Astrocyte (in vitro differentiated cells and primary cell): ENCODE results near the gene NUP214. TPM values are rescaled to one million over a fixed set of nuclear protein-coding genes. Genes with fewer than 3 reads are reported as not detected.

Source experiments
- DNase-seq: peaks from one replicate; pipeline ENCODE4 v3.0.0-alpha.2; 2010; ENCODE audit warnings: low read depth
- FAIRE-seq: peaks from 2 replicates; lab custom pipeline; 2011; peaks lifted over from hg19 to GRCh38; lab: Jason Lieb, UNC
- H2AFZ ChIP-seq: 2 replicates; pipeline ENCODE4 v1.6.0; 2012; ENCODE audit warnings: low read depth, low read length, inconsistent platforms
- H3K27ac ChIP-seq: 2 replicates; pipeline ENCODE4 v1.5.1; 2011; ENCODE audit warnings: low read depth, low read length, inconsistent platforms
- H3K27me3 ChIP-seq: 2 replicates; pipeline ENCODE4 v1.6.0; 2011; ENCODE audit warnings: low read length, inconsistent platforms; ENCODE audit not compliant: insufficient read depth
- H3K36me3 ChIP-seq: 2 replicates; pipeline ENCODE4 v1.5.1; 2011; ENCODE audit warnings: low read length, inconsistent platforms; ENCODE audit not compliant: insufficient read depth
- H3K4me1 ChIP-seq: 2 replicates; pipeline ENCODE4 v1.5.1; 2011; ENCODE audit warnings: low read length, inconsistent platforms; ENCODE audit not compliant: insufficient read depth
- H3K4me2 ChIP-seq: 2 replicates; pipeline ENCODE4 v1.6.0; 2012; ENCODE audit warnings: low read length, inconsistent platforms
- H3K4me3 ChIP-seq: 2 replicates; pipeline ENCODE4 v1.5.1; 2011; ENCODE audit warnings: low read depth, mild to moderate bottlenecking, low read length, inconsistent platforms; ENCODE audit not compliant: insufficient read depth
- H3K79me2 ChIP-seq: 2 replicates; pipeline ENCODE4 v1.6.0; 2012; ENCODE audit warnings: mild to moderate bottlenecking, low read length, inconsistent platforms; ENCODE audit not compliant: insufficient read depth
- H3K9ac ChIP-seq: 2 replicates; pipeline ENCODE4 v1.6.0; 2012; ENCODE audit warnings: mild to moderate bottlenecking, low read length, inconsistent platforms
- H3K9me3 ChIP-seq: 2 replicates; pipeline ENCODE4 v1.5.1; 2012; ENCODE audit warnings: low read depth, mild to moderate bottlenecking, low read length, inconsistent platforms; ENCODE audit not compliant: insufficient read depth
- H4K20me1 ChIP-seq: 2 replicates; pipeline ENCODE4 v1.6.0; 2012; ENCODE audit warnings: low read length, inconsistent platforms; ENCODE audit not compliant: insufficient read depth
- H3K27ac Mint-ChIP-seq: one replicate; pipeline ENCODE4 v1.8.0; 2021; ENCODE audit warnings: mild to moderate bottlenecking, mixed read lengths; ENCODE audit not compliant: unreplicated experiment
- H3K27me3 Mint-ChIP-seq: one replicate; pipeline ENCODE4 v1.8.0; 2021; ENCODE audit warnings: low read depth, mixed read lengths; ENCODE audit not compliant: unreplicated experiment
- H3K36me3 Mint-ChIP-seq: one replicate; pipeline ENCODE4 v1.8.0; 2021; ENCODE audit warnings: low read depth, mixed read lengths; ENCODE audit not compliant: unreplicated experiment
- H3K4me1 Mint-ChIP-seq: one replicate; pipeline ENCODE4 v1.8.0; 2021; ENCODE audit warnings: low read depth, mixed read lengths; ENCODE audit not compliant: unreplicated experiment
- H3K4me3 Mint-ChIP-seq: one replicate; pipeline ENCODE4 v1.8.0; 2021; ENCODE audit warnings: mild to moderate bottlenecking, moderate library complexity, mixed read lengths; ENCODE audit not compliant: unreplicated experiment
- H3K9me3 Mint-ChIP-seq: one replicate; pipeline ENCODE4 v1.8.0; 2021; ENCODE audit warnings: mild to moderate bottlenecking, mixed read lengths; ENCODE audit not compliant: unreplicated experiment
- EZH2 ChIP-seq: IDR thresholded peaks from 2 replicates; pipeline ENCODE4 v1.6.1; 2012; ENCODE audit warnings: mild to moderate bottlenecking, low read length, inconsistent platforms; ENCODE audit not compliant: insufficient read depth
- total RNA-seq: library from RNA; stranded (reverse); gene quantifications from 2 replicates; pipeline ENCODE4 v1.2.1, GENCODE V29; 2021
- TF ChIP-seq, protein P1 (sequence below): IDR thresholded peaks from 2 replicates; pipeline ENCODE4 v1.5.1; 2011; ENCODE audit warnings: low read depth, mild to moderate bottlenecking, inconsistent platforms, low read length, moderate library complexity; ENCODE audit not compliant: insufficient read depth

NUP214 gene
- total RNA-seq, 1 donor from 2014 or later, result 30.5 TPM

DNA sequence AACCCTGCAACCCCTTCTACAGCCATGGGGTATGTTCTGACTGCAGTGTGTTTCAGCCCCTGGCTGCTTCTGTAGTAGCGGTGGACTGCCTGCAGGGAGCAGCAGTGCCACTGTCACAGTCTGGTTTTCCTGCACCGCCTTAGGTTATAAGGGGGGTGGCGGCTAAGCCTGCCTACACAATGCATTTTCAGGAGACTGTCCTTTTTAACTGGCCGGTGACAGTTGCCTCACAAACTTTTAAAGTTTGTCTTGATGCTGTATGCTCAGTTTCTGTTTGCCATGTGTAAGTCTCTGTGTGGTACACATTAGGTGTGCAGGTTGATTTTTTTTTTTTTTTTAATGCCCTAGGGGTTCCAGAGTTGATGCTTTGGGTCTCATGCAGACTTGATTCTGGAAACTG lies 53.0 kb downstream of the NUP214 start:
- DNase-seq, result peak; percentile 31
- no peaks in the 10 kb centered on the region for H3K79me2 ChIP-seq
- Mint-ChIP-seq H3K27ac (peak overlapping the region; percentile 98), H3K4me1 (peaks cover 29% of the 10 kb centered on the region), H3K9me3 (no peaks in the 10 kb centered on the region), H3K4me3 (no peak overlapping the region), H3K36me3 (peaks cover 10% of the 10 kb centered on the region), H3K27me3 (no peaks in the 10 kb centered on the region)
- H3K36me3 ChIP-seq, result peaks cover 25% of the 10 kb centered on the region
- H3K4me2 ChIP-seq, result no peak overlapping the region
- H2AFZ ChIP-seq, result no peak overlapping the region
- H3K27me3 ChIP-seq, result no peaks in the 10 kb centered on the region
- no peak for FAIRE-seq
- no peak overlapping the region for H3K9ac ChIP-seq
- TF ChIP-seq EZH2, result no peak
- TF ChIP-seq, protein P1, sequence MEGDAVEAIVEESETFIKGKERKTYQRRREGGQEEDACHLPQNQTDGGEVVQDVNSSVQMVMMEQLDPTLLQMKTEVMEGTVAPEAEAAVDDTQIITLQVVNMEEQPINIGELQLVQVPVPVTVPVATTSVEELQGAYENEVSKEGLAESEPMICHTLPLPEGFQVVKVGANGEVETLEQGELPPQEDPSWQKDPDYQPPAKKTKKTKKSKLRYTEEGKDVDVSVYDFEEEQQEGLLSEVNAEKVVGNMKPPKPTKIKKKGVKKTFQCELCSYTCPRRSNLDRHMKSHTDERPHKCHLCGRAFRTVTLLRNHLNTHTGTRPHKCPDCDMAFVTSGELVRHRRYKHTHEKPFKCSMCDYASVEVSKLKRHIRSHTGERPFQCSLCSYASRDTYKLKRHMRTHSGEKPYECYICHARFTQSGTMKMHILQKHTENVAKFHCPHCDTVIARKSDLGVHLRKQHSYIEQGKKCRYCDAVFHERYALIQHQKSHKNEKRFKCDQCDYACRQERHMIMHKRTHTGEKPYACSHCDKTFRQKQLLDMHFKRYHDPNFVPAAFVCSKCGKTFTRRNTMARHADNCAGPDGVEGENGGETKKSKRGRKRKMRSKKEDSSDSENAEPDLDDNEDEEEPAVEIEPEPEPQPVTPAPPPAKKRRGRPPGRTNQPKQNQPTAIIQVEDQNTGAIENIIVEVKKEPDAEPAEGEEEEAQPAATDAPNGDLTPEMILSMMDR, result peak; percentile 96
- no peaks in the 10 kb centered on the region for H3K9me3 ChIP-seq
- no peak overlapping the region for H3K4me3 ChIP-seq
- H3K4me1 ChIP-seq, result peaks cover 22% of the 10 kb centered on the region
- H3K27ac ChIP-seq, result no peak overlapping the region
- H4K20me1 ChIP-seq, result peaks cover 23% of the 10 kb centered on the region

DNA sequence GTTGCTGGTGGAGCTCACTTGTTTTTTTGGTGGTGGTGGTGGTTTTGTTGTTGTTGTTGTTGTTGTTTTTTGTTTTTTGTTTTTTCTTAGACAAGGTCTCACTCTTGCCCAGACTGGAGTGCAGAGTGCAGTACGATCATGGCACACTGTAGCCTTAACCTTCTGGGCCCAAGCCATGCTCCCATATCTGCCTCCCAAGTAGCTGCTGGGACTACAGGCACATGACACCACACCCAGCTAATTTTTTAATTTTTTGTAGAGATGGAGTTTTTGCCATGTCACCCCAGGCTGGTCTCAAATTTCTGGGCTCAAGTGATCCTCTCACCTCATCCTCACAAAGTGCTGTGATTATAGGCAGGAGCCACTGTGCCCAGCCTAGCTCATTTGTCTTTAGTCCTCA lies 53.5 kb downstream of the NUP214 start:
- Histone ChIP-seq H3K36me3 (peaks cover 25% of the 10 kb centered on the region), H3K4me2 (peak overlapping the region; percentile 54)
- peak overlapping the region; percentile 98 for H3K27ac Mint-ChIP-seq

More for the DNA sequence above, 53.5 kb downstream of the NUP214 start:
- H3K27ac ChIP-seq, result peak overlapping the region; percentile 77
- no peaks in the 10 kb centered on the region for H3K79me2 ChIP-seq
- H3K4me1 ChIP-seq, result peaks cover 22% of the 10 kb centered on the region
- no peaks in the 10 kb centered on the region for H3K27me3 Mint-ChIP-seq
- H3K4me3 Mint-ChIP-seq, result no peak overlapping the region
- H3K9me3 Mint-ChIP-seq, result no peaks in the 10 kb centered on the region
- H3K27me3 ChIP-seq, result no peaks in the 10 kb centered on the region
- DNase-seq (no peak), FAIRE-seq (no peak)
- no peak overlapping the region for H2AFZ ChIP-seq
- no peaks in the 10 kb centered on the region for H3K9me3 ChIP-seq
- no peak overlapping the region for H3K4me3 ChIP-seq
- peak overlapping the region; percentile 60 for H3K9ac ChIP-seq
- no peak for TF ChIP-seq EZH2
- TF ChIP-seq, protein P1, result no peak
- peaks cover 10% of the 10 kb centered on the region for H3K36me3 Mint-ChIP-seq
- peaks cover 23% of the 10 kb centered on the region for H4K20me1 ChIP-seq
- H3K4me1 Mint-ChIP-seq, result peaks cover 29% of the 10 kb centered on the region
